BE2C (cell line): ENCODE measurements around the gene TUBG2.

ENCODE experiments used
- DNase-seq: peaks from one replicate; pipeline ENCODE4 v3.0.0-alpha.2; 2020
- H3K27me3 ChIP-seq: fragments of 250-450 bp; sonication (Bioruptor Pico); 2 replicates; pipeline ENCODE4 v1.5.1; 2020; ENCODE audit warnings: mild to moderate bottlenecking
- H3K36me3 ChIP-seq: fragments of 250-450 bp; sonication (Bioruptor Pico); 2 replicates; pipeline ENCODE4 v1.5.1; 2020; ENCODE audit warnings: mild to moderate bottlenecking
- H3K4me1 ChIP-seq: fragments of 250-450 bp; sonication (Bioruptor Pico); 2 replicates; pipeline ENCODE4 v1.5.1; 2020
- H3K4me3 ChIP-seq: 2 replicates; pipeline ENCODE4 v1.5.1; 2011; ENCODE audit warnings: low read depth, low read length
- H3K9me3 ChIP-seq: fragments of 250-450 bp; sonication (Bioruptor Pico); 2 replicates; pipeline ENCODE4 v1.5.1; 2020
- CTCF ChIP-seq: IDR thresholded peaks from 2 replicates; pipeline ENCODE4 v1.5.1; 2012; ENCODE audit warnings: mild to moderate bottlenecking, low read depth, low read length

The TUBG2 gene

GRCh38 chr17:42673266-42673884 lies 14.3 kb downstream of the TUBG2 start:
- H3K4me1 ChIP-seq: peaks cover 14% of the 10 kb centered on the region
- H3K27me3 ChIP-seq: no peaks in the 10 kb centered on the region
- H3K4me3 ChIP-seq: no peak overlapping the region
- peaks cover 53% of the 10 kb centered on the region for H3K36me3 ChIP-seq
- DNase-seq: no peak
- H3K9me3 ChIP-seq: no peaks in the 10 kb centered on the region
- no peak for TF ChIP-seq CTCF

GRCh38 chr17:42673885-42674754 lies 15.0 kb downstream of the TUBG2 start:
- H3K4me3 ChIP-seq: peak overlapping the region; percentile 97
- no peaks in the 10 kb centered on the region for H3K9me3 ChIP-seq
- peaks cover 9% of the 10 kb centered on the region for H3K4me1 ChIP-seq
- H3K36me3 ChIP-seq: peaks cover 46% of the 10 kb centered on the region
- peak; percentile 47 for DNase-seq
- TF ChIP-seq CTCF: peak; percentile 52
- H3K27me3 ChIP-seq: no peaks in the 10 kb centered on the region

- TF ChIP-seq CTCF: no peak
- no peaks in the 10 kb centered on the region for H3K9me3 ChIP-seq
- no peaks in the 10 kb centered on the region for H3K27me3 ChIP-seq
- peak overlapping the region; percentile 97 for H3K4me3 ChIP-seq
- peaks cover 9% of the 10 kb centered on the region for H3K4me1 ChIP-seq
- no peak for DNase-seq
- peaks cover 39% of the 10 kb centered on the region for H3K36me3 ChIP-seq
These were observed 15.8 kb downstream of the TUBG2 start for GRCh38 chr17:42674755-42675347.

- no peaks in the 10 kb centered on the region for H3K9me3 ChIP-seq
- no peak for TF ChIP-seq CTCF
- DNase-seq: peak; percentile 63
- peak overlapping the region; percentile 97 for H3K4me3 ChIP-seq
- H3K27me3 ChIP-seq: no peaks in the 10 kb centered on the region
- H3K36me3 ChIP-seq: peaks cover 37% of the 10 kb centered on the region
- H3K4me1 ChIP-seq: peaks cover 9% of the 10 kb centered on the region
These were observed 16.4 kb downstream of the TUBG2 start for GRCh38 chr17:42675348-42675964.

- peaks cover 9% of the 10 kb centered on the region for H3K4me1 ChIP-seq
- no peaks in the 10 kb centered on the region for H3K27me3 ChIP-seq
- peak; percentile 45 for DNase-seq
- no peaks in the 10 kb centered on the region for H3K9me3 ChIP-seq
- peak overlapping the region; percentile 97 for H3K4me3 ChIP-seq
- peaks cover 33% of the 10 kb centered on the region for H3K36me3 ChIP-seq
- TF ChIP-seq CTCF: no peak
These were observed 16.9 kb downstream of the TUBG2 start for GRCh38 chr17:42675965-42676423.
